Stimulated activated CD4-positive, alpha-beta T cell treated with anti-CD3 and anti-CD28 coated beads, Interleukin-4, amount 100 ng/mL, for 24 hours (primary cell): ENCODE results near the gene RASA1.

Experiments used
- DNase-seq: peaks from one replicate; pipeline ENCODE4 v3.0.0-alpha.2; 2020

The RASA1 gene

GRCh38 chr5:87405472-87406155 is 137.9 kb downstream of the RASA1 start:
- DNase-seq = no peak

GRCh38 chr5:87408204-87408603 is 140.5 kb downstream of the RASA1 start:
- no peak for DNase-seq

GRCh38 chr5:87410931-87411330 is 143.2 kb downstream of the RASA1 start:
- DNase-seq = no peak

GRCh38 chr5:87411586-87411972 is 143.9 kb downstream of the RASA1 start:
- no peak for DNase-seq

GRCh38 chr5:87411973-87412629 is 144.4 kb downstream of the RASA1 start:
- DNase-seq = peak; percentile 40

GRCh38 chr5:87412630-87413342 is 145.1 kb downstream of the RASA1 start, which contains the start of gene CCNH:
Gene CCNH, minus strand, starts transcription at chr5:87412930. Its CDS starts 136 bp downstream, at chr5:87412794.
- peak; percentile 98 for DNase-seq

- no peak for DNase-seq
These were observed 145.6 kb downstream of the RASA1 start for GRCh38 chr5:87413343-87413645.

- no peak for DNase-seq
These were observed 150.8 kb downstream of the RASA1 start for GRCh38 chr5:87418506-87418905.

- DNase-seq = no peak
These were observed 153.6 kb downstream of the RASA1 start for GRCh38 chr5:87421307-87421706.

GRCh38 chr5:87423755-87424154 is 156.1 kb downstream of the RASA1 start:
- no peak for DNase-seq

- no peak for DNase-seq
These were observed 163.3 kb downstream of the RASA1 start for GRCh38 chr5:87430863-87431457.

GRCh38 chr5:87432460-87432859 is 164.8 kb downstream of the RASA1 start:
- no peak for DNase-seq

- DNase-seq = no peak
These were observed 166.3 kb downstream of the RASA1 start for GRCh38 chr5:87433945-87434344.

- no peak for DNase-seq
These were observed 166.8 kb downstream of the RASA1 start for GRCh38 chr5:87434461-87434860.

GRCh38 chr5:87435144-87435694 is 167.5 kb downstream of the RASA1 start:
- DNase-seq = no peak

GRCh38 chr5:87437724-87438123 is 170.0 kb downstream of the RASA1 start:
- DNase-seq = no peak

- DNase-seq = no peak
These were observed 170.5 kb downstream of the RASA1 start for GRCh38 chr5:87438231-87438630.
